Measurements from ENCODE around the gene ASXL3.

GRCh38 chr18:33716061-33716683, 138.2 kb downstream of the ASXL3 start:
- no peak for TF ChIP-seq CTCF (conservative IDR thresholded peaks at IDR 0.05; ENCODE audit: low read depth, low read length)
- no peak for TF ChIP-seq EZH2 (IDR thresholded peaks at IDR 0.05; ENCODE audit: borderline replicate concordance, low read depth, low read length, poor library complexity, severe bottlenecking)
